T-helper 9 cell (primary cell): ENCODE results near the gene ARMC9.

Experiments used
- DNase-seq: peaks from one replicate; pipeline ENCODE4 v3.0.0-alpha.2; 2020

ARMC9 gene

GRCh38 chr2:231321556-231322334 lies 123.3 kb downstream of the ARMC9 start:
- no peak for DNase-seq

GRCh38 chr2:231323316-231323715 lies 124.9 kb downstream of the ARMC9 start:
- no peak for DNase-seq

GRCh38 chr2:231325826-231326225 lies 127.4 kb downstream of the ARMC9 start:
- no peak for DNase-seq

- DNase-seq: no peak
These were observed 128.0 kb downstream of the ARMC9 start for GRCh38 chr2:231326404-231326803.

GRCh38 chr2:231330311-231330710 lies 131.9 kb downstream of the ARMC9 start:
- DNase-seq: no peak

- DNase-seq: no peak
These were observed 133.1 kb downstream of the ARMC9 start for GRCh38 chr2:231331533-231331932.

GRCh38 chr2:231332388-231332787 lies 134.0 kb downstream of the ARMC9 start:
- no peak for DNase-seq

GRCh38 chr2:231332872-231333500 lies 134.6 kb downstream of the ARMC9 start:
- no peak for DNase-seq

GRCh38 chr2:231334179-231334930 lies 135.9 kb downstream of the ARMC9 start:
- no peak for DNase-seq

- DNase-seq: no peak
These were observed 136.6 kb downstream of the ARMC9 start for GRCh38 chr2:231334981-231335380.

- no peak for DNase-seq
These were observed 137.2 kb downstream of the ARMC9 start for GRCh38 chr2:231335591-231335990.

GRCh38 chr2:231336236-231336635 lies 137.8 kb downstream of the ARMC9 start:
- DNase-seq: no peak

GRCh38 chr2:231336700-231337099 lies 138.3 kb downstream of the ARMC9 start:
- no peak for DNase-seq

- no peak for DNase-seq
These were observed 139.7 kb downstream of the ARMC9 start for GRCh38 chr2:231337807-231338759.

GRCh38 chr2:231339316-231339715 lies 140.9 kb downstream of the ARMC9 start:
- no peak for DNase-seq

- no peak for DNase-seq
These were observed 142.7 kb downstream of the ARMC9 start for GRCh38 chr2:231341100-231341499.

- DNase-seq: no peak
These were observed 143.8 kb downstream of the ARMC9 start for GRCh38 chr2:231342061-231342711.

GRCh38 chr2:231343006-231343710 lies 144.7 kb downstream of the ARMC9 start:
- DNase-seq: no peak

- DNase-seq: no peak
These were observed 145.6 kb downstream of the ARMC9 start for GRCh38 chr2:231343988-231344387.

- DNase-seq: no peak
These were observed 146.4 kb downstream of the ARMC9 start for GRCh38 chr2:231344851-231345250.

- no peak for DNase-seq
These were observed 148.7 kb downstream of the ARMC9 start for GRCh38 chr2:231347081-231347480.
